ENCODE data around the gene UNKL.

UNKL gene

GRCh38 chr16:1375298-1375640 is 39.2 kb downstream of the UNKL start:
- H3K4me3 ChIP-seq (ENCODE audit: insufficient read depth, low read length, poor library complexity, severe bottlenecking), result no peak overlapping the region
- H3K9me3 ChIP-seq (ENCODE audit: insufficient read depth, low read length), result no peaks in the 10 kb centered on the region
- no peak overlapping the region for H3K9ac ChIP-seq (ENCODE audit: low read length)
- no peak overlapping the region for H2AFZ ChIP-seq (ENCODE audit: low read depth, low read length, severe bottlenecking)
- H3K79me2 ChIP-seq (ENCODE audit: insufficient read depth, low read length), result peaks cover 11% of the 10 kb centered on the region; the same call in 1 of the 2 replicates
- H3K27me3 ChIP-seq (ENCODE audit: low read length), result no peaks in the 10 kb centered on the region
- no peak overlapping the region for H3K4me2 ChIP-seq (ENCODE audit: low read depth, low read length, poor library complexity, severe bottlenecking)
- no peak overlapping the region for H3K27ac ChIP-seq (ENCODE audit: low read depth, low read length)
- H3F3A ChIP-seq (ENCODE audit: insufficient read depth), result no peaks in the 10 kb centered on the region
- no peaks in the 10 kb centered on the region for H3K36me3 ChIP-seq (ENCODE audit: low read length)
- no peaks in the 10 kb centered on the region for H3K9me2 ChIP-seq (replicated peaks; ENCODE audit: insufficient read depth, low read length)
- TF ChIP-seq CTCF (IDR thresholded peaks at IDR 0.05; ENCODE audit: insufficient read depth, low read length, poor library complexity, severe bottlenecking) (no peak), EZH2phosphoT487 (conservative IDR thresholded peaks at IDR 0.05; ENCODE audit: low read length) (no peak)
- no peaks in the 10 kb centered on the region for H4K20me1 ChIP-seq (ENCODE audit: low read depth, low read length)

GRCh38 chr16:1374418-1375297 is 39.8 kb downstream of the UNKL start:
- Histone ChIP-seq H3K9ac (ENCODE audit: low read length) (no peak overlapping the region), H3K4me3 (ENCODE audit: insufficient read depth, low read length, poor library complexity, severe bottlenecking) (no peak overlapping the region)

GRCh38 chr16:1372292-1372950 is 42.1 kb downstream of the UNKL start:
- H3K27me3 ChIP-seq (ENCODE audit: low read length), result no peaks in the 10 kb centered on the region
- no peak overlapping the region for H3K4me2 ChIP-seq (ENCODE audit: low read depth, low read length, poor library complexity, severe bottlenecking)
- no peaks in the 10 kb centered on the region for H3K9me2 ChIP-seq (replicated peaks; ENCODE audit: insufficient read depth, low read length)
- H3K79me2 ChIP-seq (ENCODE audit: insufficient read depth, low read length), result no peaks in the 10 kb centered on the region
- no peak overlapping the region for H3K27ac ChIP-seq (ENCODE audit: low read depth, low read length)
- no peaks in the 10 kb centered on the region for H4K20me1 ChIP-seq (ENCODE audit: low read depth, low read length)
- H2AFZ ChIP-seq (ENCODE audit: low read depth, low read length, severe bottlenecking), result no peak overlapping the region
- H3K36me3 ChIP-seq (ENCODE audit: low read length), result no peaks in the 10 kb centered on the region
- no peak overlapping the region for H3K4me3 ChIP-seq (ENCODE audit: insufficient read depth, low read length, poor library complexity, severe bottlenecking)
- TF ChIP-seq CTCF (IDR thresholded peaks at IDR 0.05; ENCODE audit: insufficient read depth, low read length, poor library complexity, severe bottlenecking) (no peak), EZH2phosphoT487 (conservative IDR thresholded peaks at IDR 0.05; ENCODE audit: low read length) (no peak)
- H3K9me3 ChIP-seq (ENCODE audit: insufficient read depth, low read length), result no peaks in the 10 kb centered on the region
- no peaks in the 10 kb centered on the region for H3F3A ChIP-seq (ENCODE audit: insufficient read depth)
- no peak overlapping the region for H3K9ac ChIP-seq (ENCODE audit: low read length)

More at GRCh38 chr16:1374418-1375297, 39.8 kb downstream of the UNKL start:
- Histone ChIP-seq H4K20me1 (ENCODE audit: low read depth, low read length) (no peaks in the 10 kb centered on the region), H2AFZ (ENCODE audit: low read depth, low read length, severe bottlenecking) (no peak overlapping the region), H3K79me2 (ENCODE audit: insufficient read depth, low read length) (peaks cover 11% of the 10 kb centered on the region; the same call in 1 of the 2 replicates), H3K9me3 (ENCODE audit: insufficient read depth, low read length) (no peaks in the 10 kb centered on the region), H3K27ac (ENCODE audit: low read depth, low read length) (no peak overlapping the region), H3F3A (ENCODE audit: insufficient read depth) (no peaks in the 10 kb centered on the region), H3K27me3 (ENCODE audit: low read length) (no peaks in the 10 kb centered on the region), H3K4me2 (ENCODE audit: low read depth, low read length, poor library complexity, severe bottlenecking) (no peak overlapping the region), H3K36me3 (ENCODE audit: low read length) (no peaks in the 10 kb centered on the region), H3K9me2 (replicated peaks; ENCODE audit: insufficient read depth, low read length) (no peaks in the 10 kb centered on the region)
- no peak for TF ChIP-seq EZH2phosphoT487 (conservative IDR thresholded peaks at IDR 0.05; ENCODE audit: low read length)
